ENCODE data around the gene FDCSP. TPM values are rescaled to one million over a fixed set of nuclear protein-coding genes. Genes with fewer than 3 reads are reported as not detected.
A peak's percentile ranks its signal among the peaks of the same experiment; 100 is the strongest.

The FDCSP gene
- total and polyA plus RNA-seq, 2 of the 13 experiments (the other 11 are each of a cell fraction or from before 2014, with no cell fraction given), result not detected

- TF ChIP-seq RERE (CRISPR knock-in tag; IDR thresholded peaks at IDR 0.05; ENCODE audit: low read depth) (peak; percentile 46), CREB3 (CRISPR knock-in tag; IDR thresholded peaks at IDR 0.05) (no peak), ZNF30 (CRISPR knock-in tag; IDR thresholded peaks at IDR 0.05) (no peak), THAP11 (CRISPR knock-in tag; IDR thresholded peaks at IDR 0.05) (peak; percentile 31), MED13 (CRISPR knock-in tag; IDR thresholded peaks at IDR 0.05) (peak; percentile 99), ATF1 (CRISPR knock-in tag; IDR thresholded peaks at IDR 0.05) (peak; percentile 80), MXI1 (IDR thresholded peaks at IDR 0.05; ENCODE audit: borderline replicate concordance, low read depth, low read length) (no peak), LRRFIP1 (CRISPR knock-in tag; conservative IDR thresholded peaks at IDR 0.05) (no peak), ZNF263 (CRISPR knock-in tag; IDR thresholded peaks at IDR 0.05) (no peak), ZFP36 (IDR thresholded peaks at IDR 0.05; ENCODE audit: borderline replicate concordance, low read depth, low read length, partially characterized antibody) (peak; percentile 59), USF2 (IDR thresholded peaks at IDR 0.05; ENCODE audit: low read depth, low read length) (no peak), USF2 (CRISPR knock-in tag; IDR thresholded peaks at IDR 0.05; ENCODE audit: borderline replicate concordance) (no peak), ZNF362 (CRISPR knock-in tag; IDR thresholded peaks at IDR 0.05; ENCODE audit: borderline replicate concordance) (peak; percentile 96), GABPB1 (CRISPR knock-in tag; IDR thresholded peaks at IDR 0.05) (no peak), ZNF782 (CRISPR knock-in tag; IDR thresholded peaks at IDR 0.05; ENCODE audit: borderline replicate concordance) (no peak), CREB1 (IDR thresholded peaks at IDR 0.05) (peak; percentile 45; the same call in 1 of the 2 replicates), CREB1 (CRISPR knock-in tag; IDR thresholded peaks at IDR 0.05) (peak; percentile 68)
Observed at GRCh38 chr4:70182517-70183167, 43.3 kb upstream of the FDCSP start (continued).

All from HepG2 (cell line).